HG02840 (cell line): ENCODE data around the gene TFAP2C.
"Not testable (repeated sequence)": the region's sequence is repeated elsewhere in the genome, so short reads cannot be mapped to it uniquely, and the experiment has no call there.

Experiments
- ATAC-seq: cut with Tn5 transposase; IDR thresholded peaks from one replicate; pipeline ENCODE4 v1.9.1; 2021; ENCODE audit warnings: mild to moderate bottlenecking, moderate library complexity, moderate number of reproducible peaks; ENCODE audit not compliant: unreplicated experiment, low FRiP score

The TFAP2C gene

GRCh38 chr20:56614196-56614595, 14.9 kb upstream of the TFAP2C start:
- ATAC-seq: no peak

DNA sequence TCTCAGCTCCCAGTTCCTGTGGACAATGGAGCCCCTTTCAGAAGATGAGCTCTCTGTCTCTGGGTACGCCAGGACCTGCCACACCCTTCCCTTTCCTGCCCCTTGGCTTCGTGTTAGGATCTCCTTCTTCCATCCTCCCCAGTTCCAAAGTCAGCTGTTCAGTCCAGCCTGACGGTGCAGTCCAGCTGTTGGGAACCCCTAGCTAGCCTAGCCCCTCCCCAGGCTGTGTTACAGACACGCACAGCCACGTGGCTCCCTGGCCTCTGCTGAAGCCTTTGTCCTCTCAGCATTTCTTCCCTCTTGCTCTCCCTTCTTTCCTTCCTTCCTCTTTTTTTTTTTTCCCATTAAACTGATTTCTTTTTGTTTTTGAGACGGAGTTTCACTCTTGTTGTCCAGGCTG, 12.4 kb upstream of the TFAP2C start:
- no peak for ATAC-seq

DNA sequence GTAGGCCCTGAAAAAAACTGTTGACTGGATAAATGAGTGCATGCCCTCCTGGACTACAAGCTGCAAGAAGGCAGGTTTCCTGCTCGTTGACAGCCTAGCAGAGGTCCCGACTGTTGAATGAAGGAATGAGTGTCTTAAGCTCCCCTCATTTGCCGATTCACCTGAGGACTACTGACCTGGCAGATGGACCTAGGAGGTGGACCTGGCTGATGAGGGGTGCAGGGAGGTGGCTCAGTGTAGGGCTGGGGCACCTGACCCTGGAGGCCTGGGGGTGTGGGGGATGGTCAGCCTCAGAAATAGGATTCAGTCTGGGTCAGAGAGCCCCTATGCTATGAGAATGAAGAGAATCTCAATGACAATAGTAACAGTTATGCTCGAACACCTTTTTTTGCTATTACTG, 11.6 kb upstream of the TFAP2C start:
- no peak for ATAC-seq

GRCh38 chr20:56621730-56622129, 7.4 kb upstream of the TFAP2C start:
- no peak for ATAC-seq

- not testable (repeated sequence) for ATAC-seq
Observed at GRCh38 chr20:56623930-56624329, 5.2 kb upstream of the TFAP2C start.

- ATAC-seq: no peak
Observed at GRCh38 chr20:56624786-56625681, 4.1 kb upstream of the TFAP2C start.

DNA sequence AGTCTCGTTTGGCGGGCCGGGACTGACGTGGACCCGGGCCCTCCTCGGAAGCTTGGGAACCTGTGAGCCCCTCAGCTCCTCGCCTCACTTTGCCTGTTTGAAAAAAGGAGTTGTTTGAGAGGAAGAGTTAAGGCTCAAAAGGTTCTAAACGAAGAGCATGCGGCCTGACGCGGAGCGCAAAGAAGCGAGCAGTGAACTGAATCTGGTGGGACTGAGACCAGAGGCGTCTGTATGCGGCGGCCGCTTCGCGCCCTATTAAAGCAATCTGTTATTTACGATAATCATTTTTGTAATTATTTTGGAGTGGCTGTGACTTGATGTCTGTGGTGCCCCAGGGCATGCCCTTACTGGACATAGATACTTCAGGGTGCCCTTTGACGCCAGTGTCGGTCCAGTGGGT, 3.3 kb upstream of the TFAP2C start:
- ATAC-seq: no peak

GRCh38 chr20:56626367-56627121, 2.6 kb upstream of the TFAP2C start:
- no peak for ATAC-seq

DNA sequence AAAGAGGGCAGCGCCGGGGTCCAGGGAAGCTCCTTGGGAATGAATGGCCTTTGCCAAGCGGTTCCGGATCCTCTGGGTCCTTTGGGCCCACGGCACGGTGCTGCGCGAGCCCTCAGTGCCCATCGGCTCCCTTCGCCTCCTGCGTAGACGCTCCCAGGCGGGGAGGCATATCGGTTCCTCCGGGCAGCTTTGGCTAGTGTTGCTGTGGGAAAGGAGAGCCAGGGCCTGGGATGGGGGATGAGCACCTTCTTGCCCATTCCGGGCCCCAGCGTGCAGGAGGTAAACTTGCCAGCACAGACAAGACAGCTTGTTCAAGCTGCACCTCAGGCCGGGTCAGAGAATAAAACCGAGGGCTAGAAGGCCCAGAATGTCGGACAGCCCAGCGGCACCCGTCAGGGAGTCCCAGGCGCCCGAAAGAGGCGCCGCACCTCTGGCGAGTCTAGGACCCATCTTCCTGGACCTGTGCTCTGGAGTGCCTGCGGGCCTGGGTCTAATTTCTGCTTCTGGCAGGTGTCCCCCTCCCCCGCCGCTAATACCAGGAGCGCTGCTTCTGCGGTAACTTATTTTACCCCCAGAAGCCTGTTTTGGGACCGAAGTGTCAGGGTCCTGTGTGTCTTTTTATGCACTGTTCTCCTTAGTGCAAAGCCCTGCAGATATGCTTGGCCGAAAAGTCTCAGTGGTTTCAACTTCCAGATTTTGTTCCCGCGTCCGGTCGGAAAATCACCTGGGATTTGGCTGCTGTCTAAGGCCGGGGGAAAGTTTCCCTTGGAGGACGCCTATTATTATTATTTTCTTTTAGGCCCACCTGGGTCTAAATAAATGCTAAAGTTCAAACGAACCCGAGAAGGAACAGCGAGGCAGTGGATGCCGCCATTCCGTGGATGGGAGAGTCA, 1.7 kb upstream of the TFAP2C start:
- no peak for ATAC-seq

DNA sequence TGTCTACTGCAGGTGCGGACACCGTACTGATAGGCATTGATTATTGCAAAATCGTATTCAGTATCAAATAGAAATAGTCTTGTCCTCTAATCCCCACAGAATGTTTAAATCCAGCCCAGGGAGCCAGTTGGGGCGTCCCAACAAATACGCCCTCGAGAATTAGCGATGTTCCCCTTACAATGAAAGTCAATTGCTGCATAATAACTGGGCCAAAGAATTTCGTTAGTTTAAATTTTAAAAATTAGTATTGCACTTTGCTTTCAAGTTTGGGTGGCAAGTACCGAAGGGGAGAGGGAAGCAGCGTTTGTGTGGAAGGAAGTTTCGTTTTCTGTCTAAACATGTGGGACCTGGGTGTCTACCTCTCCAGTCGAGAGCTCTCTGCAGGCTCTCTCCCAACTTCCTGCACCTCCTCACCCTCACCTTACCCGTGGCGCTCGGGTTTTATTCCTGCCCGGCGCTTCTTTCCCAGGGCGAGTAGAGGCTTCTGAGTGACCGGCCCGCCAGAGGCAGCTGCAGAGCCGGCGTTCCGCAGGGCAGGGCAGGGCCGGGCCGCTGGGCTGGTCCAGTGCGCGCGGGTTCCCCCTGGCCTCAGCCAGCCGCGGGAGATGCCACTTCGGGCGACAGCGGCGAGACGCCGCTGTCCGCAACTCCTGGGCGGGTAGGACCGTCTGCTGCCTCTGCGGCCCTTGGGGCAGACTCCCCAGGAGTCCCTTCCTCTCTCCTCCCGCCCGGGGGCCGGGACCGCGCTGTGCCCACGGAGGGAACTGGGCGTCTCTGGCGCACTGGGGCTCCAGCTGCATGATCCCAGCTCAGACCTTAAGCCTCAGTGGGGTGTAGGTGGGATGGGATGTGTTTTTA, 862 bp upstream of the TFAP2C start:
- no peak for ATAC-seq

GRCh38 chr20:56629464-56630085, 469 bp downstream of the TFAP2C start:
- ATAC-seq: no peak

DNA sequence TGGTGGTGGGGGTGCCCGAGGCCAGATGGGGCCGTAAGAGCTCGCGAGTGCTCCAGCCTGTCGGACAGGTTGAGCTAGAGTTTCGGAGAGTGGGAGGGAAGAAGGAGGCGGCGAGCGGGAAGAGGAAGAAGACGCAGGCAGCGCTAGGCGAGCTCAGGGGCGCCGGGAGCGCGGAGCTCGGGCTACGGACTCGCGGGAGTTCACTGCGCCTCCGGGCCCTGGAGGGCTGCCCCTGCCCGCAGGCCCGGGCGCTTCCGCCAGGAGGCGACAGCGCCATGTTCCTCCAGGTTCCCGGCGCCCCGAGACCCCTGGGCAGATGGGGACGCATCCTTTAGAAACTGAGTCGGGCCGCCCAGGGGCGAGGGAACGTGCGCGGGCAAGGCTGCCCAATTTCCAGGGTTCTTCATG, 984 bp downstream of the TFAP2C start:
- no peak for ATAC-seq

GRCh38 chr20:56630506-56631317, 1.6 kb downstream of the TFAP2C start:
- no peak for ATAC-seq

- ATAC-seq: no peak
Observed at GRCh38 chr20:56631318-56631989, 2.3 kb downstream of the TFAP2C start.

DNA sequence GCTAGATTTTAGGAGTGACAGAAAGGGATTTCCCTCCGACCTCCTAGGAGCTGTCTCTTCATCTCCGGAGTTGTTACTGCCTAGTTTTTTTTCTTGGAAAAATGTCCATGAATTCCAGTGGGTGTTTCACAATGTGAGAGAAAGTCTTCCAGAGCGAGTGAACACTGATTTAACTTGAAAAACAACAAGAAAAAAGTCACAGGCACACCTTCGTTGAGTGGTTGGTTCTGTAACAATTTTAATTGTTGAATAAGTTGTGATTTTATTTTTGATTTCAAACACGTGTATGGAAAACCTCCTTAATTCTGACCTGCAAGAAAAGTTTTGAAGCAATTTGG, 2.9 kb downstream of the TFAP2C start:
- ATAC-seq: no peak

GRCh38 chr20:56634307-56634706, 5.2 kb downstream of the TFAP2C start:
- no peak for ATAC-seq

DNA sequence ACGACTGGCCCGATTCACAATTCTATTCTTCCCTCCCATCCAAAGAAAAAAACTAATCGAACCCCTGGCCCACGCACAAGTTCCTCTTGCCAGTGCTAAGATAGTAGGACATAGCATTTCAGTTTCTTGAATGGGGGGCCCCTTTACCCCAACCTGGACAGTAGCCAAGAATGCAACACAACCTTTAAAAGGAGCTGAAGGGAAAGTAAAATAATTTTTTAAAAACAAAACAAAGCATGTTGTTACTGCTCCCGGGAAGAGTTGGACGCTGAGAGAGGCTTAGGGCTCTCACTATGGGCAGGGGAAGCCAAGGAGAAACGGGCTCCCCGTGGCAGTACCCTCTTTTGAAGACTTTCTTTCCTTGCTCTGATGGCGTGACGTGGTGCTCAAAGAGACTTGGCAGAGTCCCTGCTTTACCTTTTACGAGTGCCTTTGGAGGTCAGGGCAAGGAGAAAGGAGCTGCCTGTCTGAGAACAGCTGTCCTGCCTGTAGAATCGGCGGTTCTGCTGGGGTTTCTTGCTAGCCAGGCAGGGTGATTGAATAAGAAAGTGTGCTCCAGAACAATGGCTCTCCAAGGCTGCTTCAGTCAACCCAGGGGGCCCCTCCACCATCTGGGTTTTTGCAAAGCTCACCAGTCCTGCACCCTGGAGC, 5.8 kb downstream of the TFAP2C start:
- no peak for ATAC-seq

DNA sequence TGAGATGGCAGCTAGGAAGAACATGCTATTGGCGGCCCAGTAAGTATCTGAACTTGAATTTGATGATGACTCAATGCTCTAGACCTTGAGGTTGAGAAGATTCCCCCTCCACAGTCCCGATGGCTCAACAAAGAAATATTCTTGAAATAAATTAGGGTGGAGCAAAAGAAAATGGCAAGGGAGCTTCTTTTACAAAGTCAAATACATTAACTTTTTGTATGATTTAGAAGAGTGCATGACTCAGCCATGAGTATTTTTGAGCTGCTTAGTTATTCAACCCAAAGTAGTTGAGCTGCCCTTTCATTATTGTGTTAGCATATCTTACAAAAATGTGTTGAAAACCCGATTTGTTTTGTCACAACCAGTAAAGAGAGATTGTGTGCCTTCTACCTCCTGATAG, 7.6 kb downstream of the TFAP2C start:
- no peak for ATAC-seq
